NCI-H1092 treated with DMSO at 0.1 percent for 48 hours (cell line): ENCODE measurements around the gene MAGI2.

Source experiments
- DNase-seq: peaks from one replicate; lab custom pipeline; 2025; lab: John Stamatoyannopoulos, UW

Gene MAGI2

GRCh38 chr7:79245623-79246249 is 207.7 kb downstream of the MAGI2 start:
- DNase-seq = no peak

- DNase-seq = no peak
Observed at GRCh38 chr7:79244482-79244881, 209.0 kb downstream of the MAGI2 start.

- DNase-seq = no peak
Observed at GRCh38 chr7:79241288-79242060, 212.0 kb downstream of the MAGI2 start.

GRCh38 chr7:79240413-79240812 is 213.1 kb downstream of the MAGI2 start:
- no peak for DNase-seq

GRCh38 chr7:79236352-79237028 is 217.0 kb downstream of the MAGI2 start:
- DNase-seq = no peak

- DNase-seq = no peak
Observed at GRCh38 chr7:79227044-79227443, 226.4 kb downstream of the MAGI2 start.

- no peak for DNase-seq
Observed at GRCh38 chr7:79221211-79221610, 232.3 kb downstream of the MAGI2 start.

- DNase-seq = no peak
Observed at GRCh38 chr7:79217976-79218626, 235.4 kb downstream of the MAGI2 start.

GRCh38 chr7:79217468-79217867 is 236.0 kb downstream of the MAGI2 start:
- DNase-seq = no peak

GRCh38 chr7:79216236-79216635 is 237.2 kb downstream of the MAGI2 start:
- no peak for DNase-seq

- DNase-seq = no peak
Observed at GRCh38 chr7:79212334-79212733, 241.1 kb downstream of the MAGI2 start.

GRCh38 chr7:79211724-79212123 is 241.7 kb downstream of the MAGI2 start:
- DNase-seq = no peak

- DNase-seq = no peak
Observed at GRCh38 chr7:79199961-79200360, 253.5 kb downstream of the MAGI2 start.

GRCh38 chr7:79199266-79199665 is 254.2 kb downstream of the MAGI2 start:
- no peak for DNase-seq

- no peak for DNase-seq
Observed at GRCh38 chr7:79185605-79186004, 267.9 kb downstream of the MAGI2 start.

- no peak for DNase-seq
Observed at GRCh38 chr7:79182283-79182682, 271.2 kb downstream of the MAGI2 start.

- no peak for DNase-seq
Observed at GRCh38 chr7:79180533-79180932, 272.9 kb downstream of the MAGI2 start.

GRCh38 chr7:79176859-79177477 is 276.5 kb downstream of the MAGI2 start:
- peak; percentile 72 for DNase-seq

GRCh38 chr7:79175374-79175773 is 278.1 kb downstream of the MAGI2 start:
- no peak for DNase-seq

GRCh38 chr7:79165225-79165624 is 288.2 kb downstream of the MAGI2 start:
- DNase-seq = no peak

- no peak for DNase-seq
Observed at GRCh38 chr7:79159040-79159664, 294.3 kb downstream of the MAGI2 start.

- DNase-seq = no peak
Observed at GRCh38 chr7:79157281-79157680, 296.2 kb downstream of the MAGI2 start.
